Measurements from ENCODE around the gene SLC24A3. TPM values are rescaled to one million over a fixed set of nuclear protein-coding genes. Genes with fewer than 3 reads are reported as not detected.

The SLC24A3 gene
- 0.15 and 1.9 TPM in 2 replicates for total RNA-seq (ENCODE audit: low replicate concordance)

DNA sequence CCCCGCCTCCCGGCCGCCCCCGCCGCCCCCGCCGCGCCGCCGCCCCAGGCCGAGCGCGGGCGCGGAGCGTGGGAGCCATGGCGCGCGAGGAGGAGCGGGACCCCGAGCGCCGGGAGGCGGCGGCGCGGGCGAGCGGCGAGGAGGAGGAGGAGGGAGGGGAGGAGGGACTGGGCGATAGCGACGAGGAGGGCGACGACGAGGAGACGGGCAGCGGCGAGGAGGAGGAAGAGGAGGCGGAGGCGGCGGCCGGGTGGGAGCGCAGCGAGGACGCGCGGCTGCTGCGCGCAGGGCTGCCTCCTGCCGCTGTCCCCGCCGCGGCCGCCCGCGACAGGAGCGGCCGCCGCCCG, at the start of gene SLC24A3:
Gene SLC24A3, plus strand, starts transcription at position 174 of the 347 bp plus-strand sequence.

DNA sequence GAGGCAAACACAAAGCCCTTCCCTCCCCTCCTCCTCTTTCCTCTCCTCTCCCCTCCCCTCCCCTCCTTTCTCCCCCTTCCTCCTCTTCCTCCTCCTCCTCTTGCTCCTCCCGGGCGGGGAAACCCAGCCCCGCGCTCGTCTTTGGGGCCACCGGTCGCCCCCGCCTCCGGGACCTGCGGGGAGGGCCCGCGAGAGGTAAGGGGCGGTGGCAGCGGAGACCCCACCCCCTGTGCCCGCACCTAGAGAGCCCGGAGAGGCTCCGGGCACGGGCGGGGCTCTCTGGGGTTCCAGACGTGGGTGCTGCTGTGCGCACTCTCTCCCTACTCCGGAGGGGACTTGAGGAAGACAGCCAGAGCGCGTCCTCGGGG, 545.7 kb downstream of the SLC24A3 start, which contains the start of gene RIN2:
Gene RIN2, plus strand, starts transcription at position 126 of the 368 bp plus-strand sequence. CDS start 131,344 bp downstream, outside the sequence.

Measured in smooth muscle cell of the coronary artery (primary cell).